HL-60 (cell line): Measurements from ENCODE around the gene AQP6.

Experiments
- CTCF ChIP-seq: IDR thresholded peaks from one replicate; pipeline ENCODE4 v1.5.1; 2011; ENCODE audit warnings: low read length, control low read depth, inconsistent platforms; ENCODE audit not compliant: insufficient read depth
- POLR2AphosphoS5 ChIP-seq: IDR thresholded peaks from 2 replicates; pipeline ENCODE4 v1.6.1; 2012; ENCODE audit warnings: low read depth

GRCh38 chr12:49939307-49939706, 33.4 kb upstream of the AQP6 start:
- TF ChIP-seq CTCF: no peak
- TF ChIP-seq POLR2AphosphoS5: no peak
